ENCODE measurements around the gene CASS4.

CASS4 gene

DNA sequence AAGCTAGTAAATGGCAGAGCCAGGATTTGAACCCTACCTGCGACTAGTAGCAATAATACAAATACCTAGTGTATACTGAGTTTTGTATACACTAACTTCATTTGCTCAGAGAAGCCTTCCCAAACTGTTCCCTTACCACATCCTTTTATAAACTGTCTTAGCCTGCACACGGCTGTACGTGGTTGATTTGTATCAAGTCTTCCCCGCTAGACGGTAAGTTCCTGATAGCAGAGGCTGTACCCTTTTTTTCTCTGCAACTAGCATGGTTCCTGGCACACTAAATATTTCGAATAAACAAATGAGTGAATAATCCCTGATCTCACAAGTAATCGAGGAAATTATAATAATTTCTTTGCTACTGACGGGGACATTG lies 57.0 kb downstream of the CASS4 start:
- H3K4me3 ChIP-seq (ENCODE audit: low read depth, low read length): peak overlapping the region; percentile 96
- TF ChIP-seq CTCF (IDR thresholded peaks at IDR 0.05; ENCODE audit: low read depth, low read length): no peak

DNA sequence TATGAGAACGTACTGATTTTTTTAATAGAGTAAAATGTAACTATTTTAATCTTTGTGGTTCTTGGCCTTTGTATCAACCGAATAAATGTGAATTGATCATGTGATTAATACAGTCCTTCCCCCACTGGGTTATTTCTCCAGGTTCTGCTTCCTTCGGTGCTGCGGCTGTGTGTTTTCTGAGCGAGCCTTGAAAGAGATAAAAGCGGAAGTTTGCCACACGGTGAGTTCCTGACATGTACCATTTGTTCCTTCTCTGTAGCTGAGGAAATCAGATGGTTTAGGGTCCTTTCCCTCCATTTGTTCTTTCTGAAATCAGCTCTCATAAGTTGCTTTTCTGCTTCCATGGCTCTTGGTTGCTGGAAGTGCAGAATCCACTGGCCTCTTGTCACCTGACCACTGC lies 71.9 kb downstream of the CASS4 start:
- no peak overlapping the region for H3K4me3 ChIP-seq (ENCODE audit: low read depth, low read length)
- no peak for TF ChIP-seq CTCF (IDR thresholded peaks at IDR 0.05; ENCODE audit: low read depth, low read length)

GRCh38 chr20:56487216-56487615 lies 75.2 kb downstream of the CASS4 start:
- H3K4me3 ChIP-seq (ENCODE audit: low read depth, low read length): no peak overlapping the region
- no peak for TF ChIP-seq CTCF (IDR thresholded peaks at IDR 0.05; ENCODE audit: low read depth, low read length)

GRCh38 chr20:56488566-56488965 lies 76.5 kb downstream of the CASS4 start:
- no peak overlapping the region for H3K4me3 ChIP-seq (ENCODE audit: low read depth, low read length)
- TF ChIP-seq CTCF (IDR thresholded peaks at IDR 0.05; ENCODE audit: low read depth, low read length): no peak

GRCh38 chr20:56501116-56501515 lies 89.1 kb downstream of the CASS4 start:
- TF ChIP-seq CTCF (IDR thresholded peaks at IDR 0.05; ENCODE audit: low read depth, low read length): no peak
- no peak overlapping the region for H3K4me3 ChIP-seq (ENCODE audit: low read depth, low read length)

DNA sequence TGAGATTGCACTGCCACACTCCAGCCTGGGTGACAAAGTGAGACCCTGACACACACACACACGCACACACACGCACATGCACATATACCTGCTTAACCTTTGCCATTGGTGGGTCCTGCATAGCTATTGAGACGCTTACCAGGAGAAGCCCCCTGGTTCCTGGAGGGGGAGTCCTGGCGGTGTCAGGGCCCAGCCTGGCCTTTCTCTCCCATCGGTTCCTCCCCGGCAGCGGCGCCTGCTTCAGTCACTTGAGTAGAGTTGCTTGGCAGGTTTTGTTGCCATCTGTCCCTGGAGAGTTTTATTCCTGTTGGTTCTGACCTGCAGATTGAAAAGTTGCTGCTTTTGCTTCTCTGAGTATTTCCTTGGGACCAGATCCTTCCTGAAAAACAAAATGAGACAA lies 91.9 kb downstream of the CASS4 start:
- H3K4me3 ChIP-seq (ENCODE audit: low read depth, low read length): no peak overlapping the region

DNA sequence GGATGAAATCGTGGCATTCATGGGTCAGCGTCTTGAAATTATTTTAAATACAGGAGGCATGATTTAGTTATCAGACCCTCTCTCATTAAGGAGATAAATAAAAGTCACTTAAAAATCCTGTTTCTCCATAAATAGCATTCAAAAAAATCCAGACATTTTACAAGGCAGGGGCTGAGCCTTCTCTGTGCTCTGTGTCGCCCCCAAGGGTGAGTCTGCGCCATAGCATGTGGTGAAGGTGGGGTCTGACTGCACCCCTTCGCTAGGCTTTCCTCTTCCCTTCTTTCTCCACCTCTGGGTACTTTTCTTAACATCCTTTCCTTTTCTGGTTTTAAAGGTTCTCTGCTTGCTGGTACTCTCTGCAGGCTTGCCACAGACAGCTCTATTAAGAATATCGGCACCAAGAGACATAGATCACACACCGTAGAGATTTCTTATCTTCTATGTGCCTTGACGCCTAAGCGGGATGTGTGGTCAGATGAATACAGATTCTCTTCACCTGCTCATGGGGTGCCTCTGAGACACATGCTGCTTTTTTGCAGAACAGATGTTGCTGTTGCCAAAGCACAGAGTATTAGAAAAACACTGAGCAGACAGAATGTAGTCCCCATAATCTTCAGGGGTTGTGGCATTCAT lies 92.4 kb downstream of the CASS4 start:
- H3K4me3 ChIP-seq (ENCODE audit: low read depth, low read length): no peak overlapping the region
- TF ChIP-seq CTCF (IDR thresholded peaks at IDR 0.05; ENCODE audit: low read depth, low read length): peak; percentile 56

More for the DNA sequence above, 91.9 kb downstream of the CASS4 start:
- TF ChIP-seq CTCF (IDR thresholded peaks at IDR 0.05; ENCODE audit: low read depth, low read length): no peak

Data from WI38 (cell line).